HG03432 (cell line): ENCODE data around the gene NHLRC3.
"Not testable (repeated sequence)": the region's sequence is repeated elsewhere in the genome, so short reads cannot be mapped to it uniquely, and the experiment has no call there.

ENCODE experiments used
- ATAC-seq: cut with Tn5 transposase; IDR thresholded peaks from one replicate; pipeline ENCODE4 v1.9.1; 2021; ENCODE audit warnings: mild to moderate bottlenecking, moderate library complexity; ENCODE audit not compliant: unreplicated experiment

Gene NHLRC3

GRCh38 chr13:39044536-39044935, 6.3 kb downstream of the NHLRC3 start:
- peak; percentile 88 for ATAC-seq

- ATAC-seq, result no peak
Measured at GRCh38 chr13:39047560-39047959, 9.3 kb downstream of the NHLRC3 start.

DNA sequence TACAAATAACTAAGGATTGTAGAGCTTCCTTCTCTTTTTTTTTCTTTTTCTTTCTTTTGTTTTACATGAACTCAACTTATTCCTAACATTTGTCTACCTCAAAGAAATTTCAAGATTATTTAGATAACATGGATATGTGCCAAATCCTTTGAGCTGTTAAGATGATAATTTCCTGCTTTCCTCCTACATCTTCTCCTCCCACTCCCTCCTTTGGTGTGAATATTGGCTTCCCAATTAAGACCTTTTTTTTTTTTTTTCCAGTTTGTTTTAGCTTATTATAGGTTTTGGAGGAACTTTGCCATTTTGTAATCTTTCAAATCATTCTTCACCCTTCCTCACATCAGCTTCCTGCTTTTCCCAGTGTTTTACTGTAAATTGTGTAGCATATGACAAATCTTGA, 10.6 kb downstream of the NHLRC3 start:
- no peak for ATAC-seq

DNA sequence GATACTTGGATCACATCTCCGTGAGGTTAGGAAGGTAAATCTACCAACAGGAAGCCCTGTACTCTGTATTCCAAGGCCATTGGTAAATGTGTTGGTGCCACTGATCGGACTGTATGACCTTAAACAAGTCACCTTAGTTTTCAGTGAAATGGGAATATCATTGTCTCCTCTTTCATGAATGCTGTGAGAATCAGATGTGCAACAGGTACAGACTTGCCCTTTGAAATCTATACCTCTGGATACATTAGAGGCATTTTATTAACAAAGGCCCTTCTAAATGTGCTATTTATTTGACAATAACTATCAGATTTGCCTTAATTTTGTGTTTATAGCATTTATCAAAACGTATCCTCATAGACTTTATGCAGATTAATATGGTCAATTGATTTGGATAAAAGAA, 11.0 kb downstream of the NHLRC3 start:
- no peak for ATAC-seq

GRCh38 chr13:39051157-39051556, 12.9 kb downstream of the NHLRC3 start:
- ATAC-seq, result no peak

DNA sequence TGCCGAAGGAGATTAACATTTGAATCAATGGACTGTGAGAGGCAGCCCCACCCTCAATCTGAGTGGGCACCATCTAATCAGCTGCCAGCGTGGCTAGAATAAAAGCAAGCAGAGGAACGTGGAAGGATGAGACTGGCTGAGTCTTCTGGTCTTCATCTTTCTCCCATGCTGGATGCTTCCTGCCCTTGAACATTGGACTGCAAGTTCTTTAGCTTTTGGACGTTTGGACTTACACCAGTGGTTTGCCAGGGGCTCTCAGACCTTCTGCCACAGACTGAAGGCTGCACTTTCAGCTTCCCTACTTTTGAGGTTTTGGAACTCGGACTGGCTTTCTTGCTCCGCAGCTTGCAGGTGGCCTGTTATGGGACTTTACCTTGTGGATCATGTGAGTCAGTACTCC, 14.7 kb downstream of the NHLRC3 start:
- ATAC-seq, result no peak

GRCh38 chr13:39054112-39054511, 15.9 kb downstream of the NHLRC3 start:
- no peak for ATAC-seq

DNA sequence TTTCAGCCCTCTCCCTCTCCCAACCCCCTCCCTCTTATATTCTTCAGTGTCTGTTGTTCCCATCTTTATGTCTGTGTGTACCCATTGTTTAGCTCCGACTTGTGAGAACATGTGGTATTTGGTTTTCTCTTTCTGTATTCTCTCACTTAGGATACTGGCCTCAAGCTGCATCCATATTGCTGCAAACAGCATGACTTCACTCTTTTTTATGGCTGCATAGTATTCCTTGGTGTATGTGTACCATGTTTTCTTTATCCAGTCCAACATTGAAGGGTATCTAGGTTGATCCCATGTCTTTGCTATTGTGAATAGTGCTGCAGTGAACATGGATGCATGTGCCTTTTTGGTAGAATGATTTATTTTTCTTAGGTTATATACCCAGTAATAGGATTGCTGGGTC, 17.8 kb downstream of the NHLRC3 start:
- no peak for ATAC-seq

GRCh38 chr13:39058040-39058439, 19.8 kb downstream of the NHLRC3 start:
- ATAC-seq, result no peak

DNA sequence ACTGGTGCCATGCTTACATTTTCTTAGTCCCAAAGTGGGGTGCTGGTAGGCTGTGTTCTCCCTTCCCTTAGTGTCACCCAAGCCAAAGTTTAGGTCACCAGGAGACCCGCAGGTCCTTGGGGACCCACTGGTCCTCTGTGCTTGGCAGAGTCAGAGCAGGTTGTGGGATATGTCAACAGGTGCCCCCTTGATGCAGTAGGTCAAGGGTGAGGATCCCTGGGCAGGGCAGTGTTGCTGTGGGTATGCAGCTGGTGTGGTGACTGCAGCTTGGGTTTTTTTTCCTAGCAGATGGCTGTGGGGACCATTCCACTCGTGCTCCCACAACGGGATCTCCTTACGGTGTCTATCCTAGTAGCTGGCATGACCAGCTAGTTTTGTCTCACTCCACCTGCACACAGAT, 23.7 kb downstream of the NHLRC3 start:
- ATAC-seq, result no peak

DNA sequence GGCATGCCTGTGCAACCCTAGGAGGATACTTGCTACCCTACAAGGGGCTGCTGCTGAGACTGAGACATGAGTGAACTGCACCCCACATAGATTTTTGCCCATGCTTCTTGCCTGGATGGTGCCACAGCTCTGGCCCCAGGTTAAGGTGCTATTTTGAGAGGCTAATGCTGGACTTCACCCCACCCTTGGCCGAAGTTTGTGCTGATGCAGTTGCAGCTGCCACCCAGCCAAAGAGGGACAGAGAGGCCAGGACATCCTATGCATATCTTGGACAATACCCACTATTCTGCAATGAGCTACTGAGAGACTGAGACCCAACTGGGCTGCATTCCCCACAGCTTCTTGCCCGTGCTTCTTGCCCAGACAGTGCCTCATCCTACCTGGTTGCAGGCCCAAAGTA, 34.6 kb downstream of the NHLRC3 start:
- no peak for ATAC-seq

DNA sequence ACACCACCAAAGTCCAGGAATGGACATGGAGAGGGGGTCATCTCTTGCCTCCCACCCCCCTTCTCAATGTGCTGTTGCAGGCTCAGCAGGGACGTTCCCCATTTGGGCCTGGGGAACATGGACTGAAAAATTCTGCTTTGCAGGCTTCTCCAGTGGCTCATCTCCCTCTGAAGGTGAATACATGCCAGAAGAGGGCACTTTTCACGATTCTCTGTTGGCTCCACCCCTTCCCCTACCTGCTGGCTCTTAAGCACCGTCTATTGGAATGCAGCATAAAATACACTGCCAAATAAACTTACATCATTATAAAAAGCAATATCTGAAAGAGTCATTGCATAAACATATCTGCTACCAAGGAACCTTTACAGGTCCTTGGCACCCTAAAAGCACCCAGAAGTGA, 35.7 kb downstream of the NHLRC3 start:
- no peak for ATAC-seq

DNA sequence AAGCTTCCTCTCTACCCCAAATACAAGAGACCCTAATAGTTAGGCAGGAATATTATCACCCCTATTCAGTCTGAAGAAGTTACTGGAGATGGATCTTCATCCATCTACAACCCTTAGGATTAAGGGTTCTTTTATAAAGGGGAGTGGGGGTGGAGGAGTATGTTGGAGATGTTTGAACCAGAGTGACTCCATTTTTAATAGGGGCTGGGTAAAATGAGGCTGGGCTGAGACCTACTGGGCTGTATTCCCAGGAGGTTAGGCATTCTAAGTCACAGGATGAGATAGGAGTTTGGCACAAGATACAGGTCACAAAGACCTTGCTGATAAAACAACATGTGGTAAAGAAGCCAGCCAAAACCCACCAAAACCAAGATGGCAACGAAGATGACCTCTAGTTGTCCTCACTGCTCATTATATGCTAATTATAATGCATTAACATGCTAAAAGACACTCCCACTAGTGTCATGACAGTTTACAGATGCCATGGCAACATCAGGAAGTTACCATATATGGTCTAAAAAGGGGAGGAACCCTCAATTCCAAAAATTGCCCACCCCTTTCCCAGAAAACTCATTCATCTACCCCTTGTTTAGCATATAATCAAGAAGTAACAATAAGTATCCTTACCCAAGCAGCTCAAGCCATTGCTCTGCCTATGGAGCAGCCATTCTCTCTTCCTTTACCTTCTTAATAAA, 48.1 kb downstream of the NHLRC3 start:
- ATAC-seq, result not testable (repeated sequence)

DNA sequence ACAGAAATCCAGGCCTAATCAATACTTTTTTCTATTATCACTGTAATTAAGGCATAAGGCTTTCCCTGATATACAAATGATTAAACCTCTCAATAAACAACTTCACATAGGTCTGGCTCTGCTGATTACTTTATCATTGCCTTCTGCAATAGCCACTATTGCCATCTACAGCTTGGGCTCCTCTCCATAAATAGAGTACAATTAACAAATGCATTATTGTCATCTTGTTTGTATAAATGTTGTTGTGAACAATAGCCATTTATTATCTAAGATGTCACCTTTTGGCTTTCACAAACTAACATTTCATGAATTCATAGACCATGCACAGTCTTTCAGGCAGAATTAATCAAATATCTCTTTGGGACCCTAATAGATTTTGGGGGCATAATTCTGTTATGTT, 53.3 kb downstream of the NHLRC3 start:
- no peak for ATAC-seq

DNA sequence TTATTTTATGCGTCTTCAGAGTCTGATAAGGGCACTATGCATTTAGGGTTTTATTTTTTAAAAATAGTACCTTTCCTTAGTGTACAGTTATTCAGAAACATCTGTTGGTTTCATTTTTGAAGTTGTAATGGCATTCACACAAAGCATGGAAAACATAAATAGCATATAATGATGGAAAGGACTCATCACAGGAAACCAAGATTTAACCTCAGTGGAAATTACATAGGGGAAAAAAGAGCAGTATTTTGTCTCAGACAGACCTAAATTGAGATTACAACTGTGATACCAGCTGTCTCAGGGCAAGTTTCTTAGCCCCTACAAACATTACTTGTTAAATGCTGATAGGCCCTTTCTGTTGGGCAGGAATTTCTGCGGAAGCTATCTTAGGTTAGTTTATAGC, 57.2 kb downstream of the NHLRC3 start:
- no peak for ATAC-seq

GRCh38 chr13:39099231-39099630, 61.0 kb downstream of the NHLRC3 start:
- ATAC-seq, result no peak
